ENCODE results near the gene HTN3. TPM values are rescaled to one million over a fixed set of nuclear protein-coding genes. Genes with fewer than 3 reads are reported as not detected.
"Not testable (repeated sequence)": the region's sequence is repeated elsewhere in the genome, so short reads cannot be mapped to it uniquely, and the experiment has no call there.

HTN3 gene
- not detected in 2 replicates for total RNA-seq (2014; rRNA removed)
- polyA plus RNA-seq (2012), result not detected

GRCh38 chr4:70028159-70028558 lies at the start of gene HTN3:
Gene HTN3 (plus strand): TSS chr4:70028459. CDS start chr4:70030741, 2,282 bp downstream.
- not testable (repeated sequence) for DNase-seq (ENCODE audit: low read depth)

GRCh38 chr4:69984030-69984443 lies 44.2 kb upstream of the HTN3 start:
- DNase-seq (ENCODE audit: low read depth), result no peak

- DNase-seq (ENCODE audit: low read depth), result no peak
These were observed 41.6 kb upstream of the HTN3 start for GRCh38 chr4:69986663-69987062.

- DNase-seq (ENCODE audit: low read depth), result no peak
These were observed 37.2 kb upstream of the HTN3 start for GRCh38 chr4:69991016-69991415.

- DNase-seq (ENCODE audit: low read depth), result no peak
These were observed 33.5 kb upstream of the HTN3 start for GRCh38 chr4:69994782-69995181.

- DNase-seq (ENCODE audit: low read depth), result no peak
These were observed 32.7 kb upstream of the HTN3 start, which contains the start of gene STATH for GRCh38 chr4:69995526-69996016. Gene STATH (plus strand): TSS chr4:69995966. CDS start chr4:69998438, 2,472 bp downstream.

- no peak for DNase-seq (ENCODE audit: low read depth)
These were observed 28.8 kb upstream of the HTN3 start for GRCh38 chr4:69999420-69999819.

GRCh38 chr4:70000711-70001110 lies 27.5 kb upstream of the HTN3 start:
- DNase-seq (ENCODE audit: low read depth), result no peak

GRCh38 chr4:70002507-70002906 lies 25.8 kb upstream of the HTN3 start:
- DNase-seq (ENCODE audit: low read depth), result no peak

GRCh38 chr4:70008771-70009170 lies 19.5 kb upstream of the HTN3 start:
- DNase-seq (ENCODE audit: low read depth), result no peak

- not testable (repeated sequence) for DNase-seq (ENCODE audit: low read depth)
These were observed 9.3 kb upstream of the HTN3 start for GRCh38 chr4:70019006-70019405.

GRCh38 chr4:70023218-70023617 lies 5.0 kb upstream of the HTN3 start:
- no peak for DNase-seq (ENCODE audit: low read depth)

GRCh38 chr4:70027011-70027410 lies 1.2 kb upstream of the HTN3 start:
- DNase-seq (ENCODE audit: low read depth), result no peak

- DNase-seq (ENCODE audit: low read depth), result not testable (repeated sequence)
These were observed 9.3 kb downstream of the HTN3 start for GRCh38 chr4:70037559-70037958.

GRCh38 chr4:70039928-70040327 lies 11.7 kb downstream of the HTN3 start:
- not testable (repeated sequence) for DNase-seq (ENCODE audit: low read depth)

GRCh38 chr4:70041652-70042286 lies 13.5 kb downstream of the HTN3 start:
- DNase-seq (ENCODE audit: low read depth), result no peak

GRCh38 chr4:70050138-70050537 lies 21.9 kb downstream of the HTN3 start, which contains the start of gene HTN1:
Gene HTN1 (plus strand): TSS chr4:70050438. CDS start chr4:70053077, 2,639 bp downstream.
- not testable (repeated sequence) for DNase-seq (ENCODE audit: low read depth)

- DNase-seq (ENCODE audit: low read depth), result not testable (repeated sequence)
These were observed 28.3 kb downstream of the HTN3 start for GRCh38 chr4:70056534-70056933.

- DNase-seq (ENCODE audit: low read depth), result no peak
These were observed 29.4 kb downstream of the HTN3 start for GRCh38 chr4:70057651-70058050.

- DNase-seq (ENCODE audit: low read depth), result no peak
These were observed 30.9 kb downstream of the HTN3 start for GRCh38 chr4:70059149-70059548.

- DNase-seq (ENCODE audit: low read depth), result no peak
These were observed 33.7 kb downstream of the HTN3 start for GRCh38 chr4:70062000-70062399.

- DNase-seq (ENCODE audit: low read depth), result no peak
These were observed 51.9 kb downstream of the HTN3 start for GRCh38 chr4:70080205-70080604.

Data from LHCN-M2 (cell line).